Measurements from ENCODE around the gene SEL1L3. TPM values are rescaled to one million over a fixed set of nuclear protein-coding genes. Genes with fewer than 3 reads are reported as not detected.

SEL1L3 gene
- total RNA-seq, 2 donors from 2014 or later = 14.9 to 24.5 TPM

- no peaks in the 10 kb centered on the region for H3K9me3 ChIP-seq (ENCODE audit: control insufficient read depth, low read length)
- DNase-seq = no peak
- no peaks in the 10 kb centered on the region for H3K36me3 ChIP-seq (ENCODE audit: control insufficient read depth, insufficient read depth, low read length)
- Mint-ChIP-seq H3K27ac (no peak overlapping the region), H3K27me3 (ENCODE audit: insufficient read depth) (no peaks in the 10 kb centered on the region), H3K4me3 (no peak overlapping the region), H3K4me1 (no peaks in the 10 kb centered on the region), H3K36me3 (ENCODE audit: low read depth) (no peaks in the 10 kb centered on the region), H3K9me3 (no peaks in the 10 kb centered on the region)
- H3K9ac ChIP-seq (ENCODE audit: extremely low read depth, low read length, poor library complexity, severe bottlenecking) = no peak overlapping the region
- H3K27ac ChIP-seq (ENCODE audit: low read depth, low read length) = no peak overlapping the region
- H3K4me3 ChIP-seq (ENCODE audit: low read length) = no peak overlapping the region
- WGBS, 2 experiments (ENCODE audit: insufficient coverage in 1 of 2, insufficient read length in 1 of 2) = 93 to 100% methylated on average over 2 to 5 of the region's 5 CpGs
- H3K4me1 ChIP-seq (ENCODE audit: control insufficient read depth, insufficient read depth, low read length) = no peaks in the 10 kb centered on the region
- no peak for TF ChIP-seq CTCF (conservative IDR thresholded peaks at IDR 0.05)
- no peaks in the 10 kb centered on the region for H3K27me3 ChIP-seq (ENCODE audit: control insufficient read depth, insufficient read depth, low read length, poor library complexity, severe bottlenecking)
Observed at GRCh38 chr4:25790024-25790423, 72.8 kb downstream of the SEL1L3 start.

- H3K27me3 ChIP-seq (ENCODE audit: control insufficient read depth, insufficient read depth, low read length, poor library complexity, severe bottlenecking) = no peaks in the 10 kb centered on the region
- no peak overlapping the region for H3K27ac ChIP-seq (ENCODE audit: low read depth, low read length)
- H3K4me1 Mint-ChIP-seq = no peaks in the 10 kb centered on the region
- H3K9ac ChIP-seq (ENCODE audit: extremely low read depth, low read length, poor library complexity, severe bottlenecking) = no peak overlapping the region
- no peak overlapping the region for H3K27ac Mint-ChIP-seq
- DNase-seq = no peak
- H3K9me3 Mint-ChIP-seq = no peaks in the 10 kb centered on the region
- no peaks in the 10 kb centered on the region for H3K27me3 Mint-ChIP-seq (ENCODE audit: insufficient read depth)
- H3K9me3 ChIP-seq (ENCODE audit: control insufficient read depth, low read length) = no peaks in the 10 kb centered on the region
- H3K4me3 Mint-ChIP-seq = no peak overlapping the region
- no peak for TF ChIP-seq CTCF (conservative IDR thresholded peaks at IDR 0.05)
- H3K4me3 ChIP-seq (ENCODE audit: low read length) = no peak overlapping the region
- H3K36me3 Mint-ChIP-seq (ENCODE audit: low read depth) = no peaks in the 10 kb centered on the region
- H3K4me1 ChIP-seq (ENCODE audit: control insufficient read depth, insufficient read depth, low read length) = no peaks in the 10 kb centered on the region
- WGBS, 2 experiments (ENCODE audit: insufficient coverage in 1 of 2, insufficient read length in 1 of 2) = 87 to 89% methylated on average over 1 to 4 of the region's 4 CpGs
- H3K36me3 ChIP-seq (ENCODE audit: control insufficient read depth, insufficient read depth, low read length) = no peaks in the 10 kb centered on the region
Observed at GRCh38 chr4:25788703-25789238, 74.0 kb downstream of the SEL1L3 start.

GRCh38 chr4:25786497-25787065 is 76.2 kb downstream of the SEL1L3 start:
- Mint-ChIP-seq H3K4me1 (no peaks in the 10 kb centered on the region), H3K27ac (no peak overlapping the region), H3K4me3 (no peak overlapping the region), H3K36me3 (ENCODE audit: low read depth) (peaks cover 3% of the 10 kb centered on the region), H3K9me3 (no peaks in the 10 kb centered on the region), H3K27me3 (ENCODE audit: insufficient read depth) (no peaks in the 10 kb centered on the region)
- Histone ChIP-seq H3K27ac (ENCODE audit: low read depth, low read length) (no peak overlapping the region), H3K9me3 (ENCODE audit: control insufficient read depth, low read length) (no peaks in the 10 kb centered on the region), H3K4me1 (ENCODE audit: control insufficient read depth, insufficient read depth, low read length) (no peaks in the 10 kb centered on the region), H3K27me3 (ENCODE audit: control insufficient read depth, insufficient read depth, low read length, poor library complexity, severe bottlenecking) (no peaks in the 10 kb centered on the region), H3K4me3 (ENCODE audit: low read length) (no peak overlapping the region), H3K9ac (ENCODE audit: extremely low read depth, low read length, poor library complexity, severe bottlenecking) (no peak overlapping the region), H3K36me3 (ENCODE audit: control insufficient read depth, insufficient read depth, low read length) (no peaks in the 10 kb centered on the region)
- no peak for TF ChIP-seq CTCF (conservative IDR thresholded peaks at IDR 0.05)
- DNase-seq = no peak
- WGBS, 2 experiments (ENCODE audit: insufficient coverage in 1 of 2, insufficient read length in 1 of 2) = 90 to 93% methylated on average over 2 to 4 of the region's 4 CpGs

All from endodermal cell (in vitro differentiated cells).